Neural progenitor cell (in vitro differentiated cells): ENCODE measurements around the gene SLC6A18. TPM values are rescaled to one million over a fixed set of nuclear protein-coding genes. Genes with fewer than 3 reads are reported as not detected.

Experiments
- DNase-seq: peaks from one replicate; pipeline ENCODE4 v3.0.0-alpha.2; 2016; ENCODE audit warnings: low spot score
- H2AFZ ChIP-seq: fragments of 200-600 bp; sonication (generic); replicated peaks from 2 replicates; pipeline ENCODE4 v1.6.1; 2016; ENCODE audit warnings: antibody characterized with exemption
- H3F3A ChIP-seq: fragments of 200-600 bp; sonication (generic); 2 replicates; pipeline ENCODE4 v1.6.1; 2016; ENCODE audit warnings: antibody characterized with exemption, low read depth
- H3K27ac ChIP-seq: fragments of 200-600 bp; sonication (generic); 2 replicates; pipeline ENCODE4 v1.5.1; 2016; ENCODE audit warnings: mild to moderate bottlenecking
- H3K27me3 ChIP-seq: fragments of 200-600 bp; sonication (generic); 2 replicates; pipeline ENCODE4 v1.6.1; 2016; ENCODE audit warnings: mild to moderate bottlenecking, moderate library complexity
- H3K36me3 ChIP-seq: fragments of 200-600 bp; sonication (generic); 2 replicates; pipeline ENCODE4 v1.5.1; 2016
- H3K4me1 ChIP-seq: fragments of 200-600 bp; sonication (generic); 2 replicates; pipeline ENCODE4 v1.6.1; 2016; ENCODE audit warnings: mixed run types
- H3K4me2 ChIP-seq: fragments of 200-600 bp; sonication (generic); 2 replicates; pipeline ENCODE4 v1.6.1; 2016
- H3K4me3 ChIP-seq: fragments of 200-600 bp; sonication (generic); 2 replicates; pipeline ENCODE4 v1.5.1; 2016
- H3K79me2 ChIP-seq: fragments of 200-600 bp; sonication (generic); 2 replicates; pipeline ENCODE4 v1.6.1; 2016; ENCODE audit warnings: low read depth
- H3K9ac ChIP-seq: fragments of 200-600 bp; sonication (generic); 2 replicates; pipeline ENCODE4 v1.6.1; 2016
- H3K9me3 ChIP-seq: fragments of 200-600 bp; sonication (generic); 2 replicates; pipeline ENCODE4 v1.5.1; 2016; ENCODE audit warnings: low read depth
- H4K20me1 ChIP-seq: fragments of 200-600 bp; sonication (generic); 2 replicates; pipeline ENCODE4 v1.6.1; 2016; ENCODE audit warnings: low read depth
- H3K27ac Mint-ChIP-seq: 3 replicates; pipeline ENCODE4 v1.8.0; 2021; ENCODE audit warnings: mixed read lengths
- H3K27me3 Mint-ChIP-seq: 2 replicates; pipeline ENCODE4 v1.8.0; 2022; ENCODE audit warnings: low read depth, mild to moderate bottlenecking, inconsistent platforms, moderate library complexity, mixed read lengths; ENCODE audit not compliant: insufficient read depth
- H3K36me3 Mint-ChIP-seq: 3 replicates; pipeline ENCODE4 v1.8.0; 2021; ENCODE audit warnings: mixed read lengths
- H3K4me1 Mint-ChIP-seq: 3 replicates; pipeline ENCODE4 v1.8.0; 2021; ENCODE audit warnings: mixed read lengths
- H3K4me3 Mint-ChIP-seq: 3 replicates; pipeline ENCODE4 v1.8.0; 2021; ENCODE audit warnings: mild to moderate bottlenecking, moderate library complexity, mixed read lengths
- H3K9me3 Mint-ChIP-seq: 3 replicates; pipeline ENCODE4 v1.8.0; 2020; ENCODE audit warnings: mixed read lengths
- CTCF ChIP-seq: fragments of 200-600 bp; sonication (generic); IDR thresholded peaks from 2 replicates; pipeline ENCODE4 v1.5.1; 2017; ENCODE audit warnings: antibody characterized with exemption, mild to moderate bottlenecking
- EZH2 ChIP-seq: fragments of 200-600 bp; sonication (generic); IDR thresholded peaks from 2 replicates; pipeline ENCODE4 v1.6.1; 2017; ENCODE audit warnings: antibody characterized with exemption, mild to moderate bottlenecking, moderate library complexity
- EZH2phosphoT487 ChIP-seq: fragments of 200-600 bp; sonication (generic); IDR thresholded peaks from 2 replicates; pipeline ENCODE4 v1.6.1; 2017; ENCODE audit warnings: antibody characterized with exemption
- total RNA-seq: library from RNA; depleted of rRNA; stranded (reverse); fragments of >200 nt; gene quantifications from 2 replicates; pipeline ENCODE4 v1.2.3, GENCODE V29; 2015; ENCODE audit warnings: low replicate concordance

SLC6A18 gene
- total RNA-seq, 1 donor from 2014 or later = not detected

GRCh38 chr5:1231354-1231905 is 6.2 kb downstream of the SLC6A18 start:
- Histone ChIP-seq H4K20me1 (no peaks in the 10 kb centered on the region), H3K9ac (no peak overlapping the region), H3F3A (no peaks in the 10 kb centered on the region), H3K4me1 (no peaks in the 10 kb centered on the region), H3K27me3 (no peaks in the 10 kb centered on the region), H3K9me3 (no peaks in the 10 kb centered on the region), H3K4me2 (no peak overlapping the region), H3K79me2 (no peaks in the 10 kb centered on the region), H3K36me3 (no peaks in the 10 kb centered on the region), H3K27ac (no peak overlapping the region), H3K4me3 (no peak overlapping the region), H2AFZ (no peak overlapping the region)
- DNase-seq = no peak
- Mint-ChIP-seq H3K27me3 (peaks cover 14% of the 10 kb centered on the region), H3K9me3 (peaks cover 13% of the 10 kb centered on the region), H3K36me3 (no peaks in the 10 kb centered on the region), H3K4me3 (no peak overlapping the region), H3K4me1 (peaks cover 6% of the 10 kb centered on the region), H3K27ac (no peak overlapping the region)
- TF ChIP-seq EZH2phosphoT487 (no peak), CTCF (no peak), EZH2 (no peak)

- TF ChIP-seq EZH2phosphoT487 (no peak), EZH2 (no peak), CTCF (no peak)
- no peak overlapping the region for H3K27ac Mint-ChIP-seq
- H3K9ac ChIP-seq = no peak overlapping the region
Measured at GRCh38 chr5:1232780-1233179, 7.6 kb downstream of the SLC6A18 start.

GRCh38 chr5:1235379-1235778 is 10.2 kb downstream of the SLC6A18 start:
- no peak overlapping the region for H3K27ac Mint-ChIP-seq
- TF ChIP-seq CTCF (peak; percentile 25), EZH2 (no peak)
- no peak overlapping the region for H3K4me2 ChIP-seq
- no peaks in the 10 kb centered on the region for H3F3A ChIP-seq
- H3K4me1 Mint-ChIP-seq = no peaks in the 10 kb centered on the region
- no peaks in the 10 kb centered on the region for H3K36me3 ChIP-seq
- H3K9me3 ChIP-seq = no peaks in the 10 kb centered on the region
- H3K27me3 ChIP-seq = no peaks in the 10 kb centered on the region
- H3K27me3 Mint-ChIP-seq = peaks cover 7% of the 10 kb centered on the region
- no peaks in the 10 kb centered on the region for H3K36me3 Mint-ChIP-seq
- H3K4me3 Mint-ChIP-seq = no peak overlapping the region
- no peaks in the 10 kb centered on the region for H3K79me2 ChIP-seq
- DNase-seq = no peak
- no peak overlapping the region for H2AFZ ChIP-seq
- H3K27ac ChIP-seq = no peak overlapping the region
- peaks cover 19% of the 10 kb centered on the region for H3K9me3 Mint-ChIP-seq
- H4K20me1 ChIP-seq = no peaks in the 10 kb centered on the region
- no peak overlapping the region for H3K4me3 ChIP-seq
- H3K4me1 ChIP-seq = no peaks in the 10 kb centered on the region
- no peak overlapping the region for H3K9ac ChIP-seq

More at GRCh38 chr5:1232780-1233179, 7.6 kb downstream of the SLC6A18 start:
- H3K9me3 Mint-ChIP-seq = peaks cover 19% of the 10 kb centered on the region
- Histone ChIP-seq H3K79me2 (no peaks in the 10 kb centered on the region), H2AFZ (no peak overlapping the region), H3K4me3 (no peak overlapping the region), H3K4me2 (no peak overlapping the region), H3K27me3 (no peaks in the 10 kb centered on the region), H3K9me3 (no peaks in the 10 kb centered on the region), H3F3A (no peaks in the 10 kb centered on the region), H3K36me3 (no peaks in the 10 kb centered on the region), H3K4me1 (no peaks in the 10 kb centered on the region), H4K20me1 (no peaks in the 10 kb centered on the region), H3K27ac (no peak overlapping the region)
- H3K4me3 Mint-ChIP-seq = no peak overlapping the region
- DNase-seq = no peak
- no peaks in the 10 kb centered on the region for H3K36me3 Mint-ChIP-seq
- peaks cover 2% of the 10 kb centered on the region for H3K4me1 Mint-ChIP-seq
- peaks cover 11% of the 10 kb centered on the region for H3K27me3 Mint-ChIP-seq
